NCI-H510A (cell line): ENCODE results near the gene MYBPC3.
"Not testable (repeated sequence)": the region's sequence is repeated elsewhere in the genome, so short reads cannot be mapped to it uniquely, and the experiment has no call there.

Source experiments
- DNase-seq: peaks from one replicate; lab custom pipeline; 2025; lab: John Stamatoyannopoulos, UW

Gene MYBPC3

DNA sequence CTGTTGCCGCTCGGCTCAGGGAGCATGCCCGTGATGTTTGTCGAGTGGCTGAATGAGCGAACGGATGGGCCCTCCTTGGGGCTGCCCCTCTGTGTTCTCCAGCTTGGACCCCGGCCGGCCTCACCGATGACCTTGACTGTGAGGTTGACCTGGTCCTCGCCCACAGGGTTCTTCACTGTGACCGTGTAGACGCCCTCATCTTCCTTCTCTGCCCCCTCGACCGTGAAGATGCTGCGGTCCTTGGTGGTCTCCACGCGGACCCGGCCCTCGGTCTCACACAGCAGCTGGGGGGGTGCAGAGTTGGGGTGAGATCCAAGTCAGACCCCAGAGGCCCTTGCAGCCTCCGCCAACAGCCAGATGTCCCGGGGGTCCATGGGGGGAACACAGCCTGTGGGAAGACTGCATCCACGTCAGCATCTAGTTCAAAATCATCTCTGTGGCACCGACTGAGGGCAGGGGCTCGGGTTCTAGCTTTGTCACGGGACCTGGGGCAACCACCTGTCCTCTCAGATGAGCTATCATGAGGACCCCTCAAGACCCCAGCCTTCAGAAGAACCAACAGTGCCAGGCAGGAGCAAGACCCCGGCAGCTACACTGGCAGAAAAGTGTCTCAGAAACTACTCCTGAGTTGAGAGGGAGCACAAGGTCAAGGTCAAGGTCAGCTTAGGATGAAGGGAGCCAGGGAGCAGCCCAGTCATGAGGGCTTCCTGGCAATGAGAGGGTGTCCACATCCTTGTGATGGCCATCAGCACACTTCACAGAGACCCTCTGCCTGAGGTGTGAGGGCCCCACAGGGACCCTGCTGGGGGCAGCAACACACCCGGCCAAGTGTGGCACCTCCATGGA is 13.9 kb downstream of the MYBPC3 start:
- no peak for DNase-seq

DNA sequence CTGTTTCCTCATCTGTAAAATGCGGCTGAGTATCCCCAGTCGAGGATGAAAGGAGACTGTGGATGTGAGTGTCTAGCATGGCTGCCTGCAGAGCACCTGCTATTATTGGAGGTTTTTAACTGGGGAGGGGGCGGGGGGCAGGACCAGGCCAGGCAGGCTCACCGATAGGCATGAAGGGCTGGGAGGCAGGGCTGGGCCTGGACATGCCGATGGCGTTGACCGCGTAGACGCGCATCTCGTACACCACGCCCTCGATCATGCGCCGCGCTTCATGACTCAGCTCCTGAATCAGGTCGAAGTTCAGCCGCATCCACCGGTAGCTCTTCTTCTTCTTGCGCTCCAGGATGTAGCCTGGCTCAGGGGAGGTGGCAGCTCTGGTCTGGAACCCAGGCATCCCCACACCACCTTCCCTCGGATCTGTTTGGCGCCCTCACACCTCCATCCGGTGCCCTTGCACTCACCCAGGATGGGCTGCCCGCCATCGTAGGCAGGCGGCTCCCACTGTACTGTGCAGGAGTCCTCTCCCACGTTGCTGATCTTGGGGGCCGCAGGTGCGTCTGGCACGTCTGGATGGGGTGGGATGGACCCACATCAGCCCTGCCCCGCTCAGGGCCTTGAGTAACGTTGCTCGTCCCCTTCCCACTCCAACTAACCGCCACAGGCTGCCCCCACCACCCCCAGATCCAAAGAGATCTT is 15.1 kb downstream of the MYBPC3 start:
- no peak for DNase-seq

DNA sequence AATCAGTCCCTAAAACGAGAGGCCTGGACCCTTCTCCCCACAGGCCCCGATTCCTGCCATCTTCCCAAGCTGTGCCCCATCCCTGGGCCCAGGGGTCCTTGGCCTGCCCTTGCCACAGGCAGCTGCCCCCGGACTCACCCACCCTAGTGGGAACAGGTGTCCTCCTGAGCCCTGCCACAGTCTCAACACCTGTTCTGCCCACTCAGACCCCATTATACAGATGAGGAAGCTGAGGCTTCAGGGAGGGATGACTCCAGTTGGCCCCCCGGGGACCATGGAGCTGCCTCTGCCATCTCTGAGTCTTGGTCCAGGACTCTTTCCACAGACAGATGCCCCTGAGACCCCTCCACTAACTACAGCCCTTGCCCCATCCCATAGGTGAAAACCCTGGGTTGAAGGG is 15.9 kb downstream of the MYBPC3 start:
- no peak for DNase-seq

DNA sequence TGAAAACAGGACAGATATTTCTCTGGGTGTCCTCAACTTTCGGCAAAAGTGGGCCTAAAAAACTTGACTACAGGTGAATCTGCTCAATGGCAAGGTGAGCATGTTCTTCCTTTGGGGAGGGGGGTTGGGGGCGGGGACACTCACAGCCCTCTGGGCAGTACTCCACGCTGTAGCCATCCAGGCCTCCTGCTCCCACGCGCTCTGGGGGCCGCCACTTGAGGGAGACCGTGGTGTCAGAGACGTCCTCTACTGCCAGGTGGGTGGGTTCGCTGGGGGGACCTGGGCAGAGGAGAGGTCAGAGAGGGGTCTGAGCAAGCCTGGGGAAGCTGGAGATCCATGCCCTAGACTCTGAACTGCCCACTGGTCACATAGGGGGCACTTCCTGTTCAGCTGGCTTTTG is 16.8 kb downstream of the MYBPC3 start:
- DNase-seq = no peak

DNA sequence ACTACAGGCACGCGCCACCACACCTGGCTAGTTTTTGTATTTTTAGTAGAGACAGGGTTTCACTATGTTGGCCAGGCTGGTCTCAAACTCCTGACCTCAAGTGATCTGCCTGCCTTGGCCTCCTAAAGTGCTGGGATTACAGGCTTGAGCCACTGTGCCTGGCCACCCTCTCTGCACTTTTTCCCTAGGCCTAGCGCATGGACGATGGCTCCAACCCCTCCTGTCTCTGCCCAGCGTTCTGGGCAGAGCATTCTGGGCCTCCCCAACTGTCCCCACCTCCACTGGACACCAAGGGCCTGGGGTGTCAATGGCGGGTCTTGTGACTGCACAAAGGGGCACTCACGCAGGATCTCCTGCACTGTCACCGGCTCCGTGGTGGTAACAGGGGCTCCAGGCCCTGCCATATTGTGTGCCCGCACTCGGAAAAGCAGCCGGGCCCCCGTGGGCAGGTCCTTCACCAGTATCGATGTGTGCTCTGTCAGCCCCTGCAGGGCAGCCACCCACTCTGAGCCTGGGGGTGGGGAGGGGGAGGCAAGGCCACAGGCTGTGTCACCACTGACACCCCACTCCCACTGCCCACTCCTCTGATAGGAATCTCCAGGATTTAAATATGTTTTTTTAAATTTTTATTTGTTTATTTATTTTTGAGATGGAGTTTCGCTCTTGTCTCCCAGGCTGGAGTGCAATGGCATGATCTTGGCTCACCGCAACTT is 17.6 kb downstream of the MYBPC3 start:
- DNase-seq = not testable (repeated sequence)

DNA sequence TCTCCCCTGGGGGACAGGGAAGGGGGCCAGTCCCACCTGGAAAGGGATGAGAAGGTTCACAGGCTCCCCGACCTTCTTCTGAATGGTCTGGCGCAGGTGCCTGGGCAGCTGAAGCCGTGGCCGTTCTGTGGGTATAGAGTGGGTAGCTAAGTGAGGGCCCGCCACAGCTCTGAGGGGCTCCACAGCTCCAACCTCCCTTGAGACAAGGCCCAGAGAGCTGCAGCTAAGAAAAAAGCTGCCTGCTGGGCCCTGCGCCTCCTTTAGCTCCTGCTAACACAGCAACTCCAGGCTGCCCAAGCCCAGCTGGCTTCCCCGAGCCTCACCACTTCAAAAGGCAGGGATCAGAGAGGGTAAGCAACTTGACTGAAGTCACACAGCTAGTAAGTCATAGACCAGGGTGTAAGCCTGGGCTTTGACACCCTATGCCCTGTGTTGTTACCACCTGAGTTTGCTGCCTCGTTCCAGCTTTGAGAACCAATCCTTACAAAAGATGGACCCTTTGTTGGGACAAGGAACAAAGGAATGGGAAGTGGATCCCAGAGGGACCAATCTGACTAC is 18.5 kb downstream of the MYBPC3 start:
- DNase-seq = no peak

DNA sequence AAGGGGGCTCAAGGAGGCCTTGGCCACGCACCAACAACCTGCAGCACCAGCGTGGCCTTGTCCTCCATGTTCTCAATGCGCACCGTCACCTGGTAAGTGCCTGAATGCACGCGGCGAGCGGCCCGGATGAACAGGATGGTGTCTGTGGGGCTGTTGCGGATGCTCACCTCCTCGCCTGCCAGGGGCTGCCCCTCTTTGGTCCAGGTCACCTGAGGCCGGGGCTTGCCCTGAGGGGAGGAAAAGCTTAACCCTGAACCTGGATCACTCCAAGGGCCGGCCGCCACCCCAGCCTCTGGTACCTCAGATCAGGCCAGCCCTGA is 19.0 kb downstream of the MYBPC3 start:
- DNase-seq = no peak

DNA sequence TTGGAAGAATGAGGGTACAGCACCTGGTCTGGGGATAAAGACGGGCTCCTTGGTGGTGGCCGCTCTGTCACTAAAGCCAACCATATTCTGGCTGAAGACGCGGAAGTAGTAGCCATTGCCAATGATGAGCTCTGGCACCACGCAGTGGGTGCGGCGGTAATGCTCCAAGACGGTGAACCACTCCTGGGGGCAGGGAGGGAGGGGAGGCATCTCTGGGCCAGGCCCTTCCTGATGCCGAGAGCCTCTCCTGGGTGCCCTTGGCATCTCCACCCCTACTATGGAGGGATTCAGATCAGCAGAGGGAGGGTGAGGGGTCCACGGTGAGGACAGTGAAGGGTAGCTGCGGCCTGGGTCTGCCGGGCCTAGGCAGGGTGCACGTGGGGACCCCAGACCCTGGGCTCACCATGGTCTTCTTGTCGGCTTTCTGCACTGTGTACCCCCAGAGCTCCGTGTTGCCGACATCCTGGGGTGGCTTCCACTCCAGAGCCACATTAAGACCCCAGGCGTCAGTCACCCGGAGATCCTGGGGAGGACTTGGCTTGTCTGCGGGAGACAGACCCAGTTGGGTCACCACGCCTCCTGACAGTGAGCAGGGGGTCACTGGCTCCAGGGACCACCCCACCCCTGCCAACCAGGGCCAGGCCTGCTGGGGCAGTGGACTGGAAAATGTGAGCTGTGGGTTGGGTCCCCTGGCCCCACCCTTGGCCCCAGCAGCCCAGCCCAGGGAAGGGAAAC is 19.5 kb downstream of the MYBPC3 start:
- DNase-seq = no peak

DNA sequence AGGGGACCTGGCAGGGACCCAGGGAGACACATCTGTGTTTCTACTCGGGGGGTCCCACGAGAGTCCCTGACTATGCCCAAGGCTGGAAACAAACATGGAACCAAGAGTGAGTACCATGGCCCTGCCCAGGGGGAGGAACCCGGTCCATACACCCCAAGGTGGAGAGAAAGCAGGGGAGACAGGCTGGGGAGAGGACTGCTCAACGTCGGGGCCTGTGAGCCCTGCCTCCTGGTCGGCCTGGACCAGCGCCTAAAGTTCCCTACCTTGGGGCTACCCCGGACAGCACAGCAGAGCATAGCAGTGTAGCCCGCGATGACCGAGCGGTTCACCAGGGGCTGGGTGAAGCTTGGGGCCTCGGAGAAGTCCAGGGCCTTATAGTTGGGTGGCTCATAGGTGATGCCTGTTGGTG is 20.2 kb downstream of the MYBPC3 start:
- DNase-seq = no peak

DNA sequence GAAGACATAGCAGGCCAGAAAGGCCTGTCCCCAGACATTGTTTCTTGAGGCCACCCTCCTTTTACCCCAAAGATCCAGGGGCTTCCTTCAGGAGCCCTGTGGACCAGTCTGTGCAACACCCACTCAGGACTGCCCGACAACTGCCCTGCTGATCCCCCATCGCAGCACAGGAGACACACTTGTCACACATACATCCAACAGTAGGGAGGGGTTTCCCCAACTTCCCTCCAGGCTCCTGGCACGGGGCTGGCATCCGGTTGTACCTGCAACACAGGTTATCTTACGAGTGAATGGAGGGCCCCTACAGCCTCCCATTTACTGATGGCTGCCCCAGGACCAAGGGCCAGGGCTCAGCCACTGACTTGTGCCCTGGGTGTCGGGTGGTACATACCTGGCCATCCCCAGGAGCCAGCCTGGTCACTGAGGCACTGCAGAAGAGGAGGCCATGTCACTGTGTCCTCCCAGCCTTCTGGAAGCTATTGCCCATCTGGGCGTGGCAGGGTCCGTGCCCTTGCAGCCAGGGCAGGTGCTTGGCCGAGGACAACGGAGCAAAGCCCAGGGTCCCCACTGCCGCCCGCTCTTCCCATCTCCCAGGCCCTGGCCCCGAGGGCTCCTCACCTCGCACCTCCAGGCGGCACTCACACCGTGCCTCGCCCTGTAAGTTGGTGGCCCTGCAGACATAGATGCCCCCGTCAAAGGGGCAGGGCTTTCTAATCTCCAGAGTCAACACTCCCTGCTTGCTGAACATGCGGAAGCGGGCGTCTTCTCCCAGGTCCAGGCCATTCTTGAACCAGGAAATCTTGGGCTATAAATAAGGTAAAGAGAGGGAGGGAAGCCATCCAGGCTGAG is 20.8 kb downstream of the MYBPC3 start:
- DNase-seq = no peak

DNA sequence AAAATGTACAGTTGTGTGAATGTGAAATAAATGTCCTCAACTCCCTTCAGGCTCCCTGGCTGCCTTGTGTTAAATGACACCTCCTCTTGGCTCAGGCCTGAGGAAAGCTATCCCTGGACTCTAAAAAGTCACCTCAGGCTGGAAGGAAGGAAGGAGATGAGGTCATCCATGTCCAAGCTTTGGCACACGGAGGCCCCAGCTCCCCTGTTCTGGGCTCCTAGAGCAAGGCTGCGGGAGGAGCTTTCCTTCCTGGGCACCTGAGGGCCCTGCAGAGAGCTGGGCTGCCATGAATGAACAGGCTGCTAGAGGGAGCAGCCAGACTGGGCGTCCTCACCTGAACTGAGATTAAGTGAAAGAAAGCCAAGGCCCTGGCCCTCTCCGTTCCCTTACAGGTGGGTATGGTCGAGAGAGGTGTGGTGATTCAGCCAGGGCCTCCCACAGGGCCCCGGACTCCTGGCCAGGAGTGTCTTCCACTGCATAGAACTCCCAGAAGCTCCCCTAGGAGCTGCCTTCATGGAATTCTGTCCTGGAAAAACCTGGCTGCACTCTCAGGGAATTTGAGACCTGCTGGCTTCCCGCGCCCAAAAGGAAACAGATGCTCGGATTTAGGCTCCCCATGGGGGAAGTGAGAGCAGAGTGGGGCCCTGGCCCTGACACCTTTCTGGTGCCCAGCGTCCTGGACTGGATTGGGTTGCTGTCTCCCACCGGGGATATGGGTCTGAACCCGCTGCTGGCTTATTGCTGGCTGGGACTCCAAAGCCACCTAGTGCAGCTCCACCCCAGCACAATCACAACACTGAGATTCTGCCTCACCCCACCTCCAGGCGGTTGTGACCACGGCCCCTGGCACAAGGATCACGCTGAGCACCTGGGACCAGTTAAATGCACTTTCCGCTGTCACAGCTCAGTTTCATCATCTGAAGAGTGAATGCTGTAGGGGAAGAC is 22.2 kb downstream of the MYBPC3 start:
- DNase-seq = no peak

DNA sequence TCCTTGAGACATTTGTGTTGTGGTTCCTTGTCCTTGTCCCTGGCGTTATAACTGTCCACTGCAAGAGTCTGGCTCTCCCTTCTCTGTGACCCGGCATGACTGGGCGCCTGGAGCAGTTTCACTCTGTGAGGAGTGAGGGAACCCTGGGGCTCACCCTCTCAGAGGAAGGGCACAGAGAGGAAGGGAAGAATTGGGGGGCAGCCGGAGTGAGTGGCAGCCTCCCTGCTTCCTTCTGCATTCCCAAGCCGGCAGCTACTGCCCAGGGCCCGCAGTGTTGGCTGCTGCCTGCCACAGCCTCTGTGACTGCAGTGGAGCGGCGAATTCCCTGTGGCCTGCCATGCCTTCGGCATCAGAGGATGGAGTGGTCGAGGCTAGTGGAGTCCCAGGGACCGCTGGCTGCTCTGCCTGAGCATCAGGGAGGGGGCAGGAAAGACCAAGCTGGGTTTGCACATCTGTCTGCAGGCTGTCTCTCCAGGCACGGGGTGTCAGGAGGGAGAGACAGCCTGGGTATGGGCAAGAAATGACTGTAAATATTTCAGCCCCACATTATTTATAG is 23.0 kb downstream of the MYBPC3 start:
- DNase-seq = no peak

DNA sequence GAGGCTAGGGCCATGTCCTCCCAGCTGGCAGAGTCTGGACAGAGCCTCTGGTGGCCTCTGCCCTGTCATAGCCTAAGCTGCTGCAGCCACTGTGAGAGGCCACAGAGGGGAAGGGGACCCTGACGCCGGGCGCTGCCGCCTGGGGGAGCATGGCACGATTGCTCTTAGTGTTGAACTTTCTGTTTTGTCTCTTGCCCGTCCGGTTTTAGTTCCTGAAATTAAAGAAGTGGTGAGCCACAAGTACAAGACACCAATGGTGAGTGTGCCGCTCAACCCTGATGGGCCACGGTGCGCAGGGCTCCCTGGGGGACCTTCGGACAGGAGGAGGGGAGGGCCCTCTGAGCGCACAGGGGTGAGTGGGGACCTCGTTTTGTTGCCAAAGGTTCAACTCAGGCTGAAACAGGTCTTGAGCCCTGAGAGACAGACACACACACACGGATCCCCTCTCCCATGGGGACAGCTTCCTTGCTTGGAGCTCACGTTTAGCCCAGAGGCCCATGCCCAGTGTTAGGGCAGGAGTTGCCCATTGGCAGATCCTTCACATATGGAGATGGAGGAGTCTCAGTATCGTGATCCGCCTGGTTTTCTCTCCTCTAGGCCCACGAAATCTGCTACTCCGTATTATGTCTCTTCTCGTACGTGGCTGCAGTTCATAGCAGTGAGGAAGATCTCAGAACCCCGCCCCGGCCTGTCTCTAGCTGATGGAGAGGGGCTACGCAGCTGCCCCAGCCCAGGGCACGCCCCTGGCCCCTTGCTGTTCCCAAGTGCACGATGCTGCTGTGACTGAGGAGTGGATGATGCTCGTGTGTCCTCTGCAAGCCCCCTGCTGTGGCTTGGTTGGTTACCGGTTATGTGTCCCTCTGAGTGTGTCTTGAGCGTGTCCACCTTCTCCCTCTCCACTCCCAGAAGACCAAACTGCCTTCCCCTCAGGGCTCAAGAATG is 23.8 kb downstream of the MYBPC3 start:
- no peak for DNase-seq

DNA sequence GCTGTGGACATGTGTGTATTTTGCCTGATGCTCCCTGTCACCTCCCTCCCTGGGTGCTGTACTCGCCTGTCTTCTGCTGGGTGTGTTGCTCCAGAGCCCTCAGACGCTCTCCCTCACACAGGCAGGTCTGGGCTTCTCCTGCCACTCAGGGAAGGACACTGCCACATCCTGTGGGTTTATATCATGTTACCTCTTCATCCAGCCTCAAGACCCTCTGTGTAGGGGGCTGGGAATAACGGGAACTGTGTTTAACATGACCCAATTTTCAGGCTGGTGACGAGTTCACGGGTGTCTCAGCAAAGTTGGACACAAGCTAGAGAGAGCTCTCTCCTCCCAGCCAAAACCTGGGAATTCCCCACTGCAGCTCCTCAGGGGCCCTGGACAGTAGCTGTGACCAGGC is 24.6 kb downstream of the MYBPC3 start:
- no peak for DNase-seq

DNA sequence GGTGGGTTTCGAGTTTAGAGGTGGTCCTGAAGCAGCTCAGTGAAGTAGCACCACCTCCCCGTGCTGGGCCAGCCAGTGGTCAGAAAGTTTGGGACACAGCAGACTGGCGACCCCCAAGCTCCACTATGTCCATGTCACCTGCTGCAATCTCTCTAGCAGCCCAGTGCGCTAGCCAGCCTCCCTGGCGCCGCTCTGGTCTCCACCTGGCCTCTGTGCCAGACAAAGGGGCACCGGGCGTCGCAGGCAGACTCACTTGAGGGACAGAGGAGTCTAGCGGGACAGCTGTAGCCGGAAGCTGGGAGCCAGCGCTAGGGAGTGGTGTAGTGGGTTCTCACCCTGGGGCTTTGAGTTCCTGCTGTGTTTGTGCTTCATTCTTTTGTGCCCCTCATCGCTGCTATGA is 25.5 kb downstream of the MYBPC3 start:
- no peak for DNase-seq

DNA sequence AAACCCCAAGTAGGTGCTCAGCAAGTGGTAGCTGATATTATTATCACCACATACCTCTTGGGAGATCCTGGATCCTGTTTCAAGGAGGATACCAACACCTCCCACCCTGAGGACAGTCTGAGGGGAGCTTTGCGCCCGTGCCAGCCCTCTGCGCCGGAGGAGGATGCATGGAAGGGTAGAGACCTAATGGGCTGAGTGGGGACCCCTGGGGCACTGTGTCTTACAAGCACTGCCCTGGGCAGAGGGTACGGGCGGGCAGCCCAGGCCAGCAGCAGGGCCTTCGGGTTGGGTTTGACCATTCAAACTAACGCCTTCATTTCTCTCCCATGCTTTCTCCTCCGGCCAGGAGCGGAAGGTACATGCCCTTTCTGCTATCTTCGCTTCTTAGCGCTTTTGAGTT is 26.3 kb downstream of the MYBPC3 start:
- DNase-seq = no peak

DNA sequence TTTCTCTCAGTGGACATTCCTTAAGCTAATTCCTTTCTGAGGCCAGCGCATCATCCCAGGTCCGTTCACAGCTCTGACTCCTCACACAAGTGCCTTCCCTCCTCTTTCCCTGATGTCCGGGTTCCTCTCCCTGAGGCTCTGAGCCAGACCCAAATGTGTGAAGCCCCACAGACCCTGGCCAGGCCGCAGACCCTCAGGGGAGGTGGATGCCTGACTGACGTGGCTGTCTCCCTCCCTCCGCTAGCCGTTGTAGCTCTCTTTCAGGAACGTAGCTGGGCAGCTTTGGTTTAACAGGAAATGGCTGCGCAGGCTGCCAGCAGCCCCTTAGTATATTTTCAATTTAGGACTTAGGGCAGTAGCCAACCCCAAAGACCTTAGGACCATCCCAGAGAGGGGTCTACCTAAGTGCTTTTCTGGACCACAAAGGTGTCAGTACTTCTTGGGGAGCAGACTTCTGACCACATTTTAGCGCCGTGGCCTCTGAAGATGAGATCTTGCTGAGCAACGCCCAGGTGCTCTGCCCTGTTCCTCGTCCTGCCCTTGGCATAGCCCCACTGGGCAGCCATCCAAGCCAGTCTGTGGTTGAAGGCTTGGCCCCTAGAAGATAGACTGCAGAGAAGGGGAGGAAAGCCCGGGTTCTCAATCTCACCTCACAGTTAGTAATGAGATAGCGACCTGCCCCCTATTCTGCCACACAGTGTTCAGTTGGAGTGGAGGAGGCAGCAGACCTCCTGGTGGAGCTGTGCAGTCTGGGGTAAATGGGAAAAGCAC is 27.0 kb downstream of the MYBPC3 start:
- DNase-seq = no peak

DNA sequence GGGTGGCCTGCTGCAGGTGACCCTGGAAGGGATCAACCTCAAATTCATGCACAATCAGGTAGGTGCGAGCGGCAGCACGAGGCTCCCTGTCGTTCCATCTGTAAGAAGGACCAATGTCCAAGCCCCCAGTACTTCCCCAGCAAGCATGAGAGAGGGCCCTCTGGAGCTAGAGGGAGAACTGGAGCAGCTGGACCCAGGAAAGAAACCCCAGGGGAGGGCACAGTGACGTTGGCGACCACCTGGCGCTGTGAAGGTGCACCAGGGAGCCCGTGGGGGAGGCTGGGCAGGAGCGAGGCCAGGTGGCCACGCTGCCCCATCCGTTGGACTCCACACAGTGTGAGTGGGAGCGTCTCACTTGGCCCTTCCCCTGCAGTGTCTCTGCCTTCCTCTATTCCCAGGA is 28.0 kb downstream of the MYBPC3 start:
- no peak for DNase-seq
